GM12874 (cell line): ENCODE data around the gene SMARCE1.

Experiments used
- CTCF ChIP-seq: IDR thresholded peaks from 2 replicates; pipeline ENCODE4 v1.5.1; 2011; ENCODE audit warnings: low read depth, mild to moderate bottlenecking, control low read depth, low read length, moderate library complexity; ENCODE audit not compliant: insufficient read depth

The SMARCE1 gene

GRCh38 chr17:40645943-40646342, 1.7 kb downstream of the SMARCE1 start:
- no peak for TF ChIP-seq CTCF

GRCh38 chr17:40645291-40645690, 2.3 kb downstream of the SMARCE1 start:
- TF ChIP-seq CTCF = no peak

GRCh38 chr17:40637931-40638330, 9.7 kb downstream of the SMARCE1 start:
- TF ChIP-seq CTCF = no peak

GRCh38 chr17:40633871-40634270, 13.7 kb downstream of the SMARCE1 start:
- TF ChIP-seq CTCF = no peak

GRCh38 chr17:40632216-40632615, 15.4 kb downstream of the SMARCE1 start:
- no peak for TF ChIP-seq CTCF

GRCh38 chr17:40629842-40630241, 17.8 kb downstream of the SMARCE1 start:
- no peak for TF ChIP-seq CTCF

GRCh38 chr17:40625311-40625710, 22.3 kb downstream of the SMARCE1 start:
- no peak for TF ChIP-seq CTCF
